CD4-positive, alpha-beta T cell treated with Interleukin-15 for 4 hours (primary cell): ENCODE data around the gene EPB41L3.
"Not testable (repeated sequence)": the region's sequence is repeated elsewhere in the genome, so short reads cannot be mapped to it uniquely, and the experiment has no call there.

Source experiments
- DNase-seq: peaks from one replicate; pipeline ENCODE4 v3.0.0-alpha.2; 2020; ENCODE audit warnings: low spot score

EPB41L3 gene

DNA sequence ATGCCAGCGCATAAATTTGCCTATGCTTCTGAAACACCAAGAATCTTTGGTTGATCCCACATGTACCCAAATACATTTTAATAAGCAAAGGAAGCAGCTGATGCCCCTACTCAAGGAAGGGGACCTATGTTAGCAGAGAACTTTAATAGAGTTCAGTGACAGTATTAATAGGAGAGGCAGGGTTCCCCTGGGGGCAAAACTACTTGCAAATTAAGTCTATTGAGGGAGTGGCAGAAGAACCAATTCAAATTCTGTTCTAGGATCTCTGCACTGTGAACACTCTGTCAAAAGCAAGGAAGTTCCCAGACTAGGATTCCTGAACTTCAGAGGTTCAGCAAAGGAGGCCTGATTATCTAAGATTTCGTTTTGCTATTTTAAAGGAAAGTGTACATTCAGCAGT lies 47.5 kb downstream of the EPB41L3 start:
- DNase-seq: no peak

- DNase-seq: no peak
Observed at GRCh38 chr18:5490753-5491480, 52.9 kb downstream of the EPB41L3 start.

DNA sequence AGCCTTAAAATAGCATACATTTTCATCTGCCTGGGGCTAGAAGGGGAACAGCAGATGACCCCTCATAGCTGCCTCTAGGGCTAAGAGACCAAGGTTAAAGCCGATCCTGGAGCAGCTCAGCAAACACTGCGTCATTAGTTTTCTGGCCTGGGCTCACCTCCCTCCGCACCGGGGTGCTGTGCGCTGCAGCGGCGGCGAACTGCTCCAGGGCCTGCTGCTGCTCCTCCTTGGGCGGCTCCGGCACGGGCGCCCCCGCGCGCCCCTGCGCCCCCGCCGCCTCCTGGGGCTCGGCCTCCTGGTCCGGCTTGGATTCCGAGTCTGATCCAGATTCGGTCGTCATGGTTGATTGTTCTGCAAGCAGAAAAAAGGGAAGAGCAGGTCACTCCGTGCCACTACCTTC lies 55.0 kb downstream of the EPB41L3 start:
- no peak for DNase-seq

GRCh38 chr18:5488044-5488443 lies 55.8 kb downstream of the EPB41L3 start:
- not testable (repeated sequence) for DNase-seq

GRCh38 chr18:5484526-5484925 lies 59.3 kb downstream of the EPB41L3 start:
- no peak for DNase-seq

DNA sequence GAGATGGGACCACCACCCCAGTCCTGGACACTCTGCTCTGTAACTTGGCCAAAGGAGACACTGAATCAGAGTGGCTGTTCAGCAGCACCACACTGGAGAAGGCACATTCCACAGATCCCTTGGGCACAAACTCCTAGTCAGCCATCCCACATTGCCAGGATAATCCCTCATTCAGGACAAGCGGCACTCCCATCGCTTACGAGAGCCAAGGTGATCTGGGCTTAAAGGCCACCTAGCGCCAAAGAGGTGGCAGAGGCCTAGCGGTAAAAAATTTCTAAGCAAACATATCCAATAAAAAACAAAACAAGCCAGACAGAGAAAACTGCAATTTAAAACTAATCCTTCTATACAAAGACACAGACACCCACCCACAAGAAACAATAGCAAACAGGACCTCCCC lies 62.2 kb downstream of the EPB41L3 start:
- DNase-seq: no peak

DNA sequence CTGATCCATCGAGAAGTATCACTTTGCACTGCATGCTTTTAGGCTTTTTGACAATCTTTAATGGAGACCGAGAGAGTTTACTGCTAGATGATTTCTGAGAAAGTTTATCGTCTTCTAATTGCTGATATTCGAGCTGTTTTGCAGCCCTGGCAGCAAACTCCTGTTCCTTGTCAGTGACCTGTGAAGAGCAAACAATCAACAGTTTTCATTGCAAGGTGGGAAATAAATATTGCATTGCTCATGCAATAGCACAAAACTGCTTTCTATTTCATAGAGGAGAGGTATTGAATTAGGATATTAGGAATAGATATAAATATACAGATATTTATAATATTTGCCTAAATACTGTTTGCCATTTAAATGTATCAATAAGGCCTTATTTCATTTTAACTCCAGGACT lies 65.5 kb downstream of the EPB41L3 start:
- no peak for DNase-seq

DNA sequence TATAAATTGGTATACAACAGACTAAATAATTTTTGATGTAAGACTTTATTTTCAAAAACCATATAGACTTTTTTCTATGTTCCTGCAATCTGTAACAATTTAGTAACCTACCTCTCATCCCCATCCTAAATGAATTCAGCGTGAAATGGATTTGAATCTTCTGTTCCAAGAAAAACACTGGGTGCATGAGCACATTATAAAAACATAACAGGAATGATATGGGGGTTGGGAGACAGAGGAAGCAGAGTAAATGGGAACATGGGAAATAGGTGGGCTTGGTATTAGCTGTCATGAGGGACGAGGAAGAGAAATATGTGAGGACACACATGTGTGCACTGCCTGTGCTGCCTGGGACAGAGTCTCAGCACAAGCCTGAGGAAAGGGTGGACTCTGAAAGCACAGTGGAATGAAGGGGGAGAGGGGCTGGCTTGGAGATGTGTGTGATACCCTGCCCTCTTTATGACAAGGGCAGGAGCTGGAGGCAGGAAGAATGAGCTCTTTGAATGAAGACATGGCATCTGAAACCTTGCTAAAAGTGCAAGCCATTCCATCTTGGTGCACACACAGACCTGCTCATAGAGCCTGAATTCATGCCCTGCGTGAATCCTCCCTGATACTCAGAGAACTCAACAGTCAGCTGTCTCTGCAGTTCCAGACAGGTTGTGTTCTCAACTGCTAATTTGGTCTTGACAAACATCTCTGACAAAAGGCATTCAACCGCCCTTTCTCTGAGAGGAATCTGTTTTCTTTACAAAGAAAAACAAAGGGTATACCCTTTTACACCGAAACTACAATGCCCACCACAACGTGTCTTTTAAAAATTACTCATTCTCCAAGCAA lies 66.6 kb downstream of the EPB41L3 start:
- no peak for DNase-seq

DNA sequence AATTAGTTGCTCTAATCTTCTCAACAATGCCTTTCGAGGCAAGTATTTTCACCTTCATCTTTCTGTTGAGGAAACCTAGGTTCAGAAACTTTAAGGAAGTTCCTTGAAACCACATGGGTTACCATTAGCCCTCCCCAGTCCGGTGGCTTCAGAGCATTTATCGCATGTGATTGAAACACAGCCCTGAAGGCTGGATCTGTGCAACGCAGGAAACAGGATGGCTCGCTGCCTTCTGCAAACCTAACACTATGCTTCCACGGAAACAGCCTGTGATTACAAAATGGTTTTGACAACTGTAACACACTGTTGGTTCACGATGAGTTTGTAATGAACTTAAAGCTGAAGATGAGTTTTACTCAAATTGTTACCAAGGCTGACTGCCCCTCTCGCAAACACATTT lies 68.5 kb downstream of the EPB41L3 start:
- DNase-seq: no peak

DNA sequence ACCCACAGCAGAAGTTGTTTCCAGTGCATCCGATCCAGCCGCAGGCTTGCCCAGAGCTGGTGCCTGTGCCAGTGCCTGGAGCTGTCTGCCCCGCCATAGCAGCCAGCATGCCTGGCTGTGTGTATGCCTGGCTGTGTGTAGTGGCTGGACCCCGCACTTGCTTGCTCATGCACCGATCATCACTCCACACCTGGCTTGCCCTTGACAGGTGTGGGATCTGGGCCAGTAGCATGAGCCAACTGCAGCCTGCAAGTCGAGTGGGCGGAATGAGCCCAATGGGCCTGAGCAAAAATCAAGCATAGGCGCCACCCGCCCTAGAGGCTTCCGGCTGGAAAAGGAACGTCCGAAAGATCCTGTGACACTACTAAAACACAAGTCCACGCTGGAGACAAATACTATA lies 74.5 kb downstream of the EPB41L3 start:
- no peak for DNase-seq

GRCh38 chr18:5468394-5468793 lies 75.4 kb downstream of the EPB41L3 start:
- DNase-seq: no peak

DNA sequence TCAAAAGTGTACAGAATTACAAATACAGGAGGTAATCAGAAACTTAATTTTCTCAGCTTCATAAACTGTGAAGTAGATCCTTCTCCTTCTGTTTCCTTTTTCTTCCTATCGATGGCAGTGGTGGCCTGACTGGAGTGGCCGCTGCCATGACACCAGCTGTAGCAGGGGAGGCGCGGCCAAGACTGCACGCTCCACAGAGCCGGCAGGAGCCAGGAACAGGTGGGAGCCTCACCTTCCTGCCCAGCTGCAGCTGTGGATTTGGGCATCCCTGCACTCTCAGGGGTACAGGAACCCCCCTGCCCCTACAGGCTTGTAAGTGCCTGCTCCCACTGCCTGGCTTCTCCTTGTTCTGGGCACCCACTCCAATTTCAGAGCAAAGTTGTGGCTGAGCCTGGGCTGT lies 76.1 kb downstream of the EPB41L3 start:
- no peak for DNase-seq

DNA sequence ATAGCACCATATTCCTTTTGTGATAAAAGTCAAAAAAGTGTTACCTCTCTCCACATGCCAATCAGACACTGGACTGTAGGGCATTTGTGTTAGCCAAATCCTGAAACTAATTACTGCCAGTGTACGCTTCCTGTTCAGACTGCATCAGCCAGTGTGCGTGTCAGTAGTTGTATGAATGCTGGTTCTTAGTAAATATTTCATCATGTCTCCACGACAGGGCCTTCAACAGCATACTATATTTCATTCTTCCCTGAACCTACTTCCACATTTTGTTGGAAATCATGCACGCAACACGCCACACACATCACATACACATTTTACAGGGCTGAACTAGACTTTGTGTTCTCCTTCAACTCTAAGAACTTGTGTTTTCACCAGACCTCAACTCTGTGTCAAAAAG lies 77.5 kb downstream of the EPB41L3 start:
- no peak for DNase-seq

GRCh38 chr18:5464251-5464650 lies 79.5 kb downstream of the EPB41L3 start:
- DNase-seq: no peak

DNA sequence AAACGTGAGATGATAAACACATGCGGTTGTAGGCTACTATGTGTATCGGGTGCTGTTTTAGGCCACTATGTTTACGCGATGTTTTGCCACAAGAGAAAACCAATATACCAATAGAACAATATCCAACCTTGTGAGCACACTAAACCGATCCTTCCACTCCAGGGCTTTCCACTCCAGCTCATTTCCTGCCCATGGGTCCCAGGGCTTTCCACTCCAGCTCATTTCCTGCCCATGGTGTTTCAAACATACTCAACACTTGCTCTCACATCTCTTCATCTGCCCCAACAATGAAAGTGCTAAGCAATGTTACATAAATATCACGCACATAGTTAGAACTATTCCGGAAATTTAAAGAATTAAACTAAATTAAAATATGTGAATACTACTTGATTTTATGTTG lies 80.0 kb downstream of the EPB41L3 start:
- no peak for DNase-seq

- no peak for DNase-seq
Observed at GRCh38 chr18:5463390-5463789, 80.4 kb downstream of the EPB41L3 start.

GRCh38 chr18:5462227-5462626 lies 81.6 kb downstream of the EPB41L3 start:
- DNase-seq: no peak

- DNase-seq: no peak
Observed at GRCh38 chr18:5461041-5461440, 82.8 kb downstream of the EPB41L3 start.

- no peak for DNase-seq
Observed at GRCh38 chr18:5457462-5457957, 86.3 kb downstream of the EPB41L3 start.

DNA sequence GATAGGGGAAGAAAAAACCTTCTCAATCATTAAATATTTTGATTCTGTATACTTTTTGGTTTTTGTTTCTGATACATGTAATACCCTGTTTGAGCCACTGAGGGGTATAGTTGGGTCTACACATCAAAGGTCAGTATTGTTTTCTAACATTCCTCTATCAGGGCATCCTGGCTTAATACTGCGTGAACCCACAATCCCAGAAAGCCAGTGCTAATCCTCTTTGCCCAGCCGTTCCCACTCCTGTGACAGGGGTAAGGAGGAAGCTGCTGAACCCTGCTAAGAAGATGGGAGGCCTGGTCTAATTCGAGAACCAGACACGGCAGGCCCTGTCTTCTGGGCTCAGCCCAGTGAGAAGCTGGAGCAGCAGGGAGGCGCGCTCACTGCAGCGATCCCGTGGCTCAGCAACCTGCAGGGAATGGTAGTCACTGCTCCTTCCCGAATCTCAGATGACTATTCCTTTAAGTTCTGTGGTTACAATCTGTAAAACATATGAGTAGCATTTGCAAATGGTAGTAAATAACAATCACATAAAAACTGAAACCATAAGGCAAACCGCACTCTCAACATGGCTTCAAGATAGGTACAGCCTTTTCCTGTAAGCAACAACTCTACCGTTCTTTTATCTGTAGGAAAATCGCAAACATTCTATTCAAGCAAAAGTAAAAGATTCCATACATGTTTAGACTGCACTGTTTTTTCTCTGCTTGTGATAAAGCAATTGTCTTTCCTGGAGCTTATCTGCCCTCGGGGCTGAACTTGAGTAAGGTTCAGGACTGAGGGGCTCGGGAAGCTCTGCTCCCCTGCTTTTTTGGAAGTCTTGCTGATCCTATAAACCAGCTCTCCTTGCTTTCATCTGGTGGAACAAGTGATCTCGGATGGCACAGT lies 87.0 kb downstream of the EPB41L3 start:
- no peak for DNase-seq

GRCh38 chr18:5455674-5456073 lies 88.1 kb downstream of the EPB41L3 start:
- no peak for DNase-seq

- DNase-seq: no peak
Observed at GRCh38 chr18:5452943-5453443, 90.8 kb downstream of the EPB41L3 start.
